Stimulated activated CD4-positive, alpha-beta T cell treated with anti-CD3 and anti-CD28 coated beads, Interleukin-12 subunit alpha, Interleukin-12 subunit beta, amount 100 ng/mL, for 48 hours (primary cell): ENCODE measurements around the gene TNIP2.
"Not testable (repeated sequence)": the region's sequence is repeated elsewhere in the genome, so short reads cannot be mapped to it uniquely, and the experiment has no call there.

Source experiments
- DNase-seq, 3 donors: peaks; one replicate each; pipeline ENCODE4 v3.0.0-alpha.2; 2020; ENCODE audit warnings: low read depth in 2 of 3, low spot score in 1 of 3

The TNIP2 gene

DNA sequence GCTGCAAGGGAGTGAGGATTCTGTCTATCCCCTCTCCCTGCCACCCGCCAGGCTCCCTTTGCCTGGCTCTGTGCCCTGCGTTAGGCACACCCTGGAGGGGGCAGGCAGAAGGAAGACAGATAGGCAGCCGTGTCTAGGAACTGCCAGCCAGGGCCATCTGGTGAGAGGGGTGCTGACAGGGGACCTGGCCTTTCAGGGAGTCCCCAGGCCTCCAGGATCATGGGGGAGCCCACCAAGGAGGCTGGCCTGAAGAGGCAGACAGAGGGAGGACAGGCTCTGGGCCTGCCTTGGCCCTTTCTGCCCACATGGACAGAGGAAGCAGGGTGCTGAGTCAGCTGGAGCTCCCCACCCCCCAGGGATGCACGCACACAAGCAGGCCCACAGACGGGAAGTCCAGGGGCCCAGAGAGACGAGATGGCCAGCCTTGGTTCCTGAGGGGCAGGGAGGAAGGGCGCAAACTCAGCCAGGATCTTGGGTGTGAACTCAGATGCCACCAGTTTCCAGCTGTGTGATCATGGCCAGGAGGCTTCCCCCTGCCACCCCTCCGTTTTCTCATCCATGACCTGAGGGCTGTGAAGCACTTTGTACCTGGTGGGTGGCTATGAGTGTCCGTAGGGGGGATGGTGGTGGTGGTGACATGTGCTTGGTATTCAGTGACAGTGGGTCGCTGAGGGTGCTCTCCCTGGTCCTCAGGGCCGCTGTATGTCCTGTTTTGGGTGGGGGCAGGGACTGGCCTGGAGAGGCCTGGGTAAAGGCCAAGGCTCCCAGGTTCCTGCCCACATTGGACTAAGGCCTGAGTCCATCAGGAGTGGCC, 38.6 kb upstream of the TNIP2 start:
- no peak for DNase-seq

DNA sequence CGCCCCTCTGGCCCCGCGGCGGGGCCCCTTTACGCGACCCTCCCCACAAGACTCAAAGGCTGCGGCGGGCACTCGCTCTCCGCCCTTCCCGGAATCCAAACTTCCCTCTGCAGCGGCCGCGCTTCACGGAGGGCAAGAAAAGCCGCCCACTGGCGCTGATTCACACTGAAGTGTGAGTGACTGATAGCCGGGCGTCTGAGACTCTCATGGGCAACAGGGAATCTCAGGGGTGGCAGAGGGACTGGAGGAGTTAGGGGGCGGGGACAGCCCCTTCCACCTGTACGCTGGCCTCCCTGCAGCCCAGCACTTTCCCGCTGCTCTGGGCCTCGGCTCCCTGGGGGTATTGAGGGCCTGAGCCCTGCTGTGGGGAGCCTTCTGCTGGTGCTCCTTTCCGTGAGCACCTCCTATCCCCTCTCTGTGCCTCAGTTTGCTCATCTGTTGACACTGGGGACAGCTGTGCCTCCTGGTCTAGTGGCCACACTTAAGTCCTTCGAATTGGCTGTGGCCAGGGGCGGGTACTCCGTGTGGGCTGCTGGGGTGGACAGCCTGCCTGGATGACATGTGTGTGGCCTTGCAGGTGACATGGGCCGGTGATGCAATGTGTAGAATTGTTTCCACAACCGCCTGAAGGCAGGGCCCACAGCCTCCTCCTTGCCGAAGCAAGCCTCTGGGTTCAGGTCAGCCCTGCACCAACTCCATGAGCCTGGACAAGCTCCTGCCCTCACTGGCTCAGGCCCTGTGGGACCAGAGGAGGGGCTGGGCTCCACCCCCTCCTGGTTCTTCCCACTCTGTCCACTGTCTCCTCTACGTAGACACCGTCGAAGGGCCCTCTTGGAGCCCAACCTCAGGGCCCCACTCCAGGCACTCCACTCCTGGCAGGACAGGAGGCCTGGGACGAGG, 37.7 kb upstream of the TNIP2 start:
- no peak for DNase-seq

DNA sequence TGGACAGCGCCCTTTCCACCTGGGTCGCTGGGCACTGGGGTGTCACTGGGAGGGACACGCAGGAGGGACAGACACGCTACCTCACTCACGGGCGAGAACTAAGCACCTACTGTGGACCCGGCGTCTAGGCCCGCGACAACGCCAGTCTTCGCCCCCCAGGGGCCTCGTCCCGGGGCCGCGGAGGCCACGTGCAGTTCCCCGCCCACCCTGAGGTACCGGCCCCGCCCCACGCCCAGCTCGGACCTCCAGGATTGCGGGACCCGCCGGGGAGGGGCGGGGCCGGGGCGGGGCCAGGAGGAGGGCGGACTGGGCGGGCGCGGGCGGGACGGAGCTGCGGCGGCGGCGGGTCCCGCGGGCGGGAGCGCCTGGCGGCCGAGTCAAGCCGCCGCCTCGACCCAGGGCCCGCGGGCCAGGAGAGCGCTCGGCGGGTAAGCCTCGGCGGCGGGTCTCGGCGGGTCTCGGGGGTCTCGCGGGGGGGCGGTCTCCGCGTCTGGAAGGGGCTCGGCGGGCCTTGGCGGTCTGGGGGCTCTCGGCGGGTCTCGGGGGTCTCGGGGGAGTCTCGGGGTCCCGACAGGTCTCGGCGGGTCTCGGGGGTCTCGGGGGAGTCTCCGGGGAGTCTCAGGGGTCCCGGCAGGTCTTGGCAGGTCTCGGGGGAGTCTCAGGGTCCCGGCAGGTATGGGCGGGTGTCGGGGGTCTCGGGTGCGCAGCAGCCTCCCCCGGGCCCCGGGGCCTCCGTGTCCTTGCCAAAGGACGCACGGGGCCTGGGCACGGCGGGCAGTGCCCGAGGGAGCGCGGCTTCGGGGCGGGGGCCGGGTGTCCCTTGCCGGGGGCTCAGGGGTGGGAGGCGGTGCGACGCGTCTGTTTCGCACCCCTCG, 36.8 kb upstream of the TNIP2 start, which contains the start of gene SH3BP2:
Gene SH3BP2, plus strand, starts transcription at position 375 of the 875 bp plus-strand sequence. CDS start 27,533 bp downstream, outside the sequence.
- DNase-seq, result peak in 1 of 3 donors; percentile 58

DNA sequence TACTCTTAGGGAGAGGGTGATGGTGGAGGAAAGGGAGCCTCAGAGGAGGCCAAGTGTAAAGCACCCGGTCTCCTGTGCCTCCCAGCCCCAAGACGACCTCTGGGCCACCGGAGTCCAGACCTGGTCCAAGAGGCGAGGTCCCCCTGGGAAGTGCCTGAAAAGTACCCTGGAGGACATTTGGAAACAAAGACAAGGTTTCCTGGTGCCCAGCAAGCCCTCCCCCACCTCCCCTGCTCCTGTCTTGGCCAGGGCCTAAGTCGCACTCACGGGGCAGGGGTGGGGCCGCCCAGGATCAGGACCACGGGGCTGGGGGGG, 36.2 kb upstream of the TNIP2 start:
- DNase-seq, result no peak

DNA sequence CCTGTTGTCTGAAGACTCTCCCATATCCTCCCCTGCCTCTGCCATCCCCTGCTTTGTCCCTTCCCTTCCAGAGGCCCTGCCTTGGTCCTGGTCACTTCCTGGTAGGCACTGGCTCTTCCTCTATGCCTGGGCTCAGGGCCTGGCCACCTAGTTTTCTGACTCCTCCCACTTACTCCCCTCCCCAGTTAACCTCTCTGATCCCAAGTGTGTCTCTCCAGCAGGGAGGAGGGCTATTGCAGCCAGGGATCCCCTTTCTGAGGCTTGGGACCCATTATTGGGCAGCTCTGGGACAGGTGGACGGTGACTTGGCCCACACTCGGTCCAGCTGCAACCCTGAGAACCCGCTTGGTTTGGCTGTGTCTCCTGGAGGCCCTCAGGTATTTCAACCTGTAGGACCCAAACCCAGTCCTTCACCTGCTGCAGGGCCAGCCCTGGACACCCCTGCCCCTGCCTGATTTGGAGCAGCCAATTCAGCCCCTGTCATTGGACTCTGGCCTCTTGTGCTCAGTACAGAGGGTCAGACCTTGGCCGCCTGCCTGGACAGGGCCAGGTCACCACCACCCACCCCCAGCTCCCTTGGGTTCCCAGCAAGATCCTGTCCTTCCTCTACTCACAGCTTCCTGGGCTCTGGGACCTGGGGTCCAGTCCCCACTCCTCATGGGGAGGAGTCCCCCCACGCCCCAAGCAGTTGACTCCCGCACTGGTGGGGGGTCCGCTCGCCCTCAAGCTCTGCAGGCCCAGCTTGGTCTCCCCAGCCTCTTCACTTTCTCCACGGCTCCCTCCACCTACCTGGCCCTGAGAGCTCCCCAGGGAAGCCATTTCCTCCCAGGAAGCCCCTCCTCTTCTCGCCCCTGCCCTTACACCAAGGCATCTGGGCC, 35.6 kb upstream of the TNIP2 start:
- no peak for DNase-seq

DNA sequence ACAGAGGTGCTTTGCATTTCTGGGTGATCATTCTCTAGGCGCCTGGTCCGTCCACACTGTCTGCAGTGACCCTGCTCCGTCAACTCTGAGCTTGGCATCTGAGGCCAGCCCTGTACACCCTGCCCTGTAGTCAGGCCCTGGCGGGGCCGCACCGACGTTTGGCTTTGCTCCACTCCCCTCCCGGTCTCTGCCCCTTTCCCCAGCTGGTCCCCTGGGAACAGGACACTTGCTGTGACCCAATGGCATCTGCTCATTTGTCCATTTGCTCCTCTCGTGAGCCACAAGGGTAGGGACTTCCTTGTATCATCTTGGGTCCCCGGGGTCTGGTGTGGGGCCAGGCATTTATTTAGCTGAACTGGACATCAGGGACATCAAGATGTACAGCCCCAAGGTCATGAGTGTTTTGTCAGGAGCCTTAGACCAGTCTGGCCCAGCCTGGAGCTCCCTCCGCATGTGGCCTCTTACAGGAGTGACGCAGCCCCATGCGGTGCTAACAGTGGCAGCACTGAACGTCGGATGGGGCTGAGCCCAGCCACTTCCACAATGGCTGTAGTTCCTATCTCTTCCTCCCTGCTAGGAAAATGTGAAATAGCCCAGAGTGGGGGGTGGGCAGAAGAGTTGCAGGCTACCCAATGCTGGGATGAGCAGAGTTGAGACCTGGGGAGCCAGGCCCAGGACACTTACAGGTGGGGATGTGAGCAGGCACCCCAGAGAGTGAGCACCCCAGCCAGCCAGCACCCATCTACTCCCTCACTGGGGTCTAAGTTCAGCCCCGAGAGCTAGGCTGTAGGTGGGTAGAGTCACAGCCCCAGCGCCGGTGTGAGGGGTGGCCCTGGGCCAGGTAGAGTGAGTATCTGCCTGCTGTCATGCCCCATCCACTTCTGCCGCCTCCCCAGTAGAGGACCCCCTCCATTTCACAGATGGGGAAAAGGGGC, 34.7 kb upstream of the TNIP2 start:
- no peak for DNase-seq

DNA sequence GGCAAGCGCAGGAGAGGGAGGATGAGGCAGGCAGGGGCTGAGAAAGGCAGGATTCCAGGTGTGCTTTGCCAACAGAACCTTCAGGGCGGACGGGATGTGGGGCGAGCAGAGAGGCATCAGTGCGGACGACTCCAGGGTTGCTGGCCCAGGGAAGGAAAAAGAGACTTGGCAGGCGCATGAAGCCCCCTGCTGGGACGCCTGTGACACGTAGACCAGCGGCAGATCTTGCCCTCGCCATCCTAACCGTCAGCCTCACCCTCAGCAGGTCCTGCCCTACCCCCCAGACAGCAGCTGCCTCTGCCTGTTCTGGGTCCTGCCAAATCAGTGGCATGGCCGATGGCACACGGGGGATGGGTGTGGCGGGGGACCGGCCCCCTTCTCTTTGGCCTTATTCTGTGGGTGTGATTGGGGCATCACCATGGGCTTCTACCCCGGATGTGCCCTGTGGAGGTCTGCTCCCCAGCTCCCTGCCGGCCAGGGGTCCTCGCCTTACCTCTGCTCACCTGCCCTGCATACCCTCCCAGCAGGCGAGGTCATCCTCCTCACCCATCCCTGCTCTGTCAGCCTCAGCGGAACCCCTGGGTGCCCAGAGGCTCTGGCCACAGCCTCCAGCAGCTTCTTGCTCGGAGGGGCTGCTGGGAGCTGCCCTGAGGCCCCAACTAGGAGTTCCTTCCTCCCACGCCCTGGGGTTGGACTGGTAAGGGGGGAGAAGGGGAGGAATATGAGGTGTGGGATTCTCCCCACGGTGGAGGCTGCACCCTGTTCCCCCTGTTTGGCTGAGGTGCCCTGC, 33.9 kb upstream of the TNIP2 start:
- DNase-seq, result no peak

DNA sequence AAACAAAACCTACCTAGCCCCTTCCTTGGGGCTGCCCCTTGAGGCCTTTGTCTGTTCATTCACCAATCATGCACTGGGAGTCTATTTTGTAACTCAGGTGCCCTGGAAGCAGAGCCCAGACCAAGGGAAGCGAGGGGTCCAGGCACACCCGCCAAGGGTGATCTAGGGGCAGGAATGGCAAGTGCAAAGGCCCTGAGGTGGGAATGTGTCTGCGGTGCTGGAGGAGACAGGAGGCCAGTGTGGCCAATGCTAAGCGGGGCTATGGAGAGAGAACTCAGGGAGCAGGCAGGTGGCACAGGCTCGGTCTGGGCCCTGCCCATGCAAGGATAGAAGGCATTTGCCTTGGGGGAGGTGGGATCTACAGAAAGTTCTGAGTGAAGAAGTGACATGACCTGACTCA, 33.2 kb upstream of the TNIP2 start:
- no peak for DNase-seq

DNA sequence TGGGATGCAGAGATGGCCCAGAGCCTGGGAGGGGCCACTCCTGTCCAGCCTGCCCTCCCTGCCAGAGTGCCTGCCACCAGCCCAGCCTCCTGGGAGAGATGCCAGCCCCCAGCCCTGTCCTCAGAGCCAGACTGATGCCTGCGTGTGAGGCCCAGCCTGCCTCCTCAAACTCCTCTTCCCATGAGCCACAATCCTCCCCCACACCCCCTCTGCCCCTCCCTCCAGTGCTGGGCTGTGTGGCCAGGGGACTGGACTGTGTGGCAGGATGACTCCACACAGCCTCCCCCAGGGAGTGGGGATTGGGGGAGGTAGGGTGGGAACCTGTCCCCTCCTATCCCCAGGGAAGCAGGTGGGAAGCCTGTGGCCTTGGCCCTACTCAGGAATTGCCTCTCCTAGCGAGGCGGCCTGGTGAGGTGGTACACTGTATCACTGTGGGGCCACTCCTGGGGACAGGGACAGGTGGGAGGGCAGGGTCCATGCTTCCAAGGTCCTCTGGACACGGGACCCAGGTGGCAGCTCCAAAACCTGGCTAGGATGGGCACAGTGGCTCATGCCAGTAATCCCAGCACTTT, 32.5 kb upstream of the TNIP2 start:
- no peak for DNase-seq

DNA sequence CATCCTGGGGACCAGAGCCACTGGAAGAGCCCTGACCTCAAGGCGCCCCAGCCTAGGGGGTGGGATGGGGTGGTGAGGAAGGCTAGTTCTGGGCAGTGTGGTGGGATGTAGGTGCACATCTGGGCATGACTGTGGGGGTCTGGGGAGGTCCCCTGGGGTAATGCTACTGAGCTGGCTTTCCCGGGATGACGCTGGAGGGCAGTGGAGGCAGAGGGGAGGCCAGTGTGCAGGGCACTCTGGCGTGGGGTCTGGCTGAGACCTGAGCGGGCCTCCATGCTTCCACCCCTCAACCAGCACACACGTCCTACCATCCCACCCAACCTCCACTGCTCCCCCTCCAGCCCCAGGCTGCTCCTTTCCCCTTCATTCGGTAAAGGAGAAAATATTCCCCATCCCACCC, 32.0 kb upstream of the TNIP2 start:
- no peak for DNase-seq

DNA sequence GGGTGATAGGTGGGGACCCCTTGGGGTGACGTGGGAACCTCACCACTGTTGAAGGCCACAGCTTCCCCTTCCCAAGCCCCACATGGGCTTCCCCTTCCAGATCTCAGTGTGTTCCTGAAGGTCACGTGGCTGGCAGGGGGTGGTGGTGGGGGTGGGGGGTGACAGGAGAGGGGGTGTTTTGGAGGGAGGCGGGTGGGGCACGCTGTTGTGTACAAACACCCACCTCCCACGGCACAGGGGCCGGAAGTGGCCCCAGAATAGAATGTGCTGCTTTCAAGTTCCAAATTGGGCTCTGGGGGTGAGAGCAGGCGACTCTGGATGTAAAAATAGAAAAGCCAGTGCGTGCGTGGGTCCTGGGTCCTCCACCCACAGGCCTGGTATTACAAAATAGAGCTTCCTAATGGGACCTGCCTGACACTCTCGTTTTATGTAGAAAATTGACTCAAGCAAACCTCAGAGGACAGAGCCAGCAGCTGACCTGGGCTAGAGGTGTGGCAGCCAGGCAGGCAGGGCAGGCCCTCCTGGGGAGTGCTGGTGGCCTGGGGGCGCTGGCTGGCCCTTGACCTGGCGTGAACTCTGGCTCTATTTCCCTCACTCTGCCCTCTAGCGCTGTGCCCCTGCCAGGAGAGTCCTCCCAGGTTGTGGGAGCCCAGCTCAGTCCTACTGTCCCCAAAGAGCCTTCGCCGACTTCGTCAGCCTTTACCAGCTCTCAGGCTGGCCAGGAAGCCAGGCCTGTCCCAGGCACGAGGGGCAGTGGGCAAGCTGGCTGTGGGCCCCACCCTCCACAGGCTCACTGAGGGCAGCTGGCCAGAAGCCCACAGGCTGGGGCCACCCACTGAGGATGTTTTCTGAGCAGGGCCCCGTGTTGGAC, 31.3 kb upstream of the TNIP2 start:
- DNase-seq, result peak in 1 of 3 donors; percentile 31

DNA sequence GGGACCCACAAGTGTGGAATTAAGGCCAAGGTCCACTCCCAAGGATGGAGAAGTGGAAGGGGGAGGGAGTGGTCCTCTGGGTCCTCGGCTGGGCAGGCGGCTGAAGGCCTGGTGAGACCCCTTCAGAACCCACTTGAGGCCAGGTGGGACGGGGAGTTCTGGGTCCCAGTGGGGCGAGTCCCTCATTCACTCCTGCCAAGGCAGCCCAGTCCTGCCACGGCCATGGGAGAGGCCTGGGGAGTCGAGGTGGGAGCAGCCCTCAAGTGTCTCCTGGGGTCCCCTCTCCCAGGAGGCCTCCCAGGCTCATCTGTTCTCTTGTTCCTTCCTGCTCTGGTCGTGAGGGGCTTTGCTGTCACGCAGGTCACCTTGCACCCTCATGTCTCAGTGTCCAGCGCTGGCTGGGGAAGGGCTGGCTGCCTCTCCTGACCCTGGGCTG, 30.7 kb upstream of the TNIP2 start:
- no peak for DNase-seq

DNA sequence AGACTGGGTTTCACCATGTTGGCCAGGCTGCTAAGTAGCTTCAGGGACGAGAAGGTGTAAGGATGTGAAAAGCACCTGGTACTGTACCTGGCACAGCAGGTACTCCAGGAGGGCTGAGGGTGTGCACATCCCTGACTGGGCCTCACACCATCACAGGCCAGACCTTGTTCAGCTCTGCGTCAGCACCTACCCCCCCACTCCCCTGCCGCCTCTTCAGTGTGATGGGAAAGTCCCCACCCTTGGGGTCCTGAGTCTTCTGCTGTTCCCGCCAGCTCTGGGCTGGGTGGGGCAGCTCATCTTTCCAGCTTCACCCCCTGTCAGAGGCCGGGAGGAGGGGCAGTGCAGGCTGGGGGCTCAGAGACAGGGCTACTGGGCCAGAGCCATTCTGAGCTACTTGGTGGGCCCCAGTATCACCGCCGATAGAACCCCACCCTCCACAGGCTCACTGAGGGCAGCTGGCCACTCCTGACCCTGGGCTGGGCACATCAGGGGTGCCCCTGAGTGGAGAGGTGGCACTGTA, 30.1 kb upstream of the TNIP2 start:
- DNase-seq, result peak in 2 of 3 donors; percentile 41 to 66

DNA sequence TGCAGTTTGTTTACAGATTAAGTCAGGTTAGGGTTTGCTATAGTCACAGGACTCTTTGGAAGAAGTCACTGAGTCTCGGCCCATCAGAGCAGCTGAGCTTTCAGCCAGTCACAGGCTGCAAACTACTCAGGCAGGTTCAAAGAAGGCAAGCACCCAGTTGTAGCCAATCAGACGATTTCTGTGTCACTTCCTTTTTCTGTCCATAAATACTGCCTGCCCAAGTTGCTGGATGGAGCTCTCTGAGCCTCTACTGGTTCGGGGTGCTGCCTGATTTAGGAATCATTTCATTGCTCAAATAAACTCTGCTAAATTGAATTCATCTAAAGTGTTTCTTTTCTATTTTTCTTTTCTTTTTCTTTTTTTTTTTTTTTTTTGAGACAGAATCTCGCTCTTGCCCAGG, 29.5 kb upstream of the TNIP2 start:
- DNase-seq, result no peak

DNA sequence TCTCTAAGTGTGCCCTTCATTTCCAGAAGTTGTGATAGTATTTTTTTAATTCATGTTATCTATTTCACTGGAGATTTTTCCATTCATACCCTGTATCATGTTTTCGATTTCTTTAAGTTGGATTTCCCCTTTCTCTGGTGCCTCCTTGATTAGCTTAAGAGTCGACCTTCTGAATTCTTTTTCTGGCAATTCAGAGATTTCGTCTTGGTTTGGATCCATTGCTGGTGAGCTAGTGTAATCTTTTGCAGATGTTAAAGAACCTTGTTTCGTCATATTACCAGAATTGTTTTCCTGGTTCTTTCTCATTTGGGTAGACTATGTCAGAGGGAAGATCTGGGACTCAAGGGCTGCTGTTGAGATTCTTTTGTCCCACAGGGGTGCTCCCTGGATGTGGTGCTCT, 27.7 kb upstream of the TNIP2 start:
- DNase-seq, result no peak

DNA sequence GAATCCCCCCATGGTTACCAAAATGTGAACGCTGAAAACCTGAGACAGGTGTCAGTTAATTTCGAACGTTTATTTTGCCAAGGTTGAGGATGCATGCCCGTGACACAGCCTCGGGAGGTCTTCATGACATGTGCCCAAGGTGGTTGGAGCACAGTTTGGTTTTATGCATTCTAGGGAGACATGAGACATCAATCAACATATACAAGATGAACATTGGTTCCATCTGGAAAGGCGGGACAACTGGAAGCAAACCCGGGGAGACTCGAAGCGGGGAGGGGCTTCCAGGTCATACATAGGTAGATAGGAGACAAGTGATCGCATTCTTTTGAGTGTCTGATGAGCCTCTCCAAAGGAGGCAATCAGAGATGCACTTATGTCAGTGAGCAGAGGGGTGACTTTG, 25.8 kb upstream of the TNIP2 start:
- no peak for DNase-seq

DNA sequence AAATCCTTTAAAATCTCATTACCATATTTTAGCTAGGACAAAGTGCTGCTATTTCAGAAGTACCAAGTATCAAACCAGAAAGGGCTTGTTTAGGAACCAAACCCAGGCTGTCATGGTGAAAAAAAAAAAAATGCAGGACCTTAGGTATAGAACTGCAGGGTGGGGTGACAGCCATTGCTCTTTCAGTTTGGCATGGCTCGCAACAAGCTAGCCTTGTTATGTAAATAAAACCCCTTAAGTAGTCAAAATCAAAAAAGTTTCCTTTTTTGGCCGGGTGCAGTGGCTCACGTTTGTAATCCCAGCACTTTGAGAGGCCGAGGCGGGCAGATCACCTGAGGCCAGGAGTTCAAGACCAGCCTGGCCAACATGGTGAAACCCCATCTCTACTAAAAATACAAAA, 24.5 kb upstream of the TNIP2 start:
- DNase-seq, result not testable (repeated sequence)
